SU-DHL-6 (cell line): Measurements from ENCODE around the gene MED15.

Experiments used
- EZH2phosphoT487 ChIP-seq: fragments of 200-600 bp; sonication (generic), shearing (Covaris generic); conservative IDR thresholded peaks from 2 replicates; pipeline ENCODE4 v1.6.1; 2018; ENCODE audit warnings: mild to moderate bottlenecking, antibody characterized with exemption, low read length, moderate library complexity, mixed read lengths
- TF ChIP-seq, protein P1 (sequence below): fragments of 200-600 bp; sonication (generic); IDR thresholded peaks from one replicate; pipeline ENCODE4 v1.5.1; 2017; ENCODE audit warnings: antibody characterized with exemption, mild to moderate bottlenecking, low read length, moderate library complexity; ENCODE audit not compliant: insufficient read depth, poor library complexity, severe bottlenecking

DNA sequence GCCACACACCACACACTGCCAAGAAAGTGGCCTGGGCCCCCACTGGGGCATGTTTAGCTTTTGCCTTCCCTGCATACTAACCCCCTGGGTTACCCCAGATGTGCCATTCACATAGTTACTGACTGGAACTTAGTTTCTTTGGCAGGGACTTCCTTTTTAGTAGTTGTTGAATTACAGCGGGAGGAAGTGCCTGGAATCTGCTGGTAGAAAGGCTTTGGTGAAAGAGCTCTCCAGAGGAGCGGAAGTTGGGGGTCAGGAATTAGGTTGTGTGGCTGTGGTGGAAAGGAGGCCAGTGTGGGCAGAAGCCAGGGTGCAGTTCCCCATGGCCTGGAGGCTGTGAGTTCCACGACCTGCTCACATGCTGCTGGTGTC, 69.0 kb downstream of the MED15 start:
- TF ChIP-seq EZH2phosphoT487 = no peak
- TF ChIP-seq, protein P1, sequence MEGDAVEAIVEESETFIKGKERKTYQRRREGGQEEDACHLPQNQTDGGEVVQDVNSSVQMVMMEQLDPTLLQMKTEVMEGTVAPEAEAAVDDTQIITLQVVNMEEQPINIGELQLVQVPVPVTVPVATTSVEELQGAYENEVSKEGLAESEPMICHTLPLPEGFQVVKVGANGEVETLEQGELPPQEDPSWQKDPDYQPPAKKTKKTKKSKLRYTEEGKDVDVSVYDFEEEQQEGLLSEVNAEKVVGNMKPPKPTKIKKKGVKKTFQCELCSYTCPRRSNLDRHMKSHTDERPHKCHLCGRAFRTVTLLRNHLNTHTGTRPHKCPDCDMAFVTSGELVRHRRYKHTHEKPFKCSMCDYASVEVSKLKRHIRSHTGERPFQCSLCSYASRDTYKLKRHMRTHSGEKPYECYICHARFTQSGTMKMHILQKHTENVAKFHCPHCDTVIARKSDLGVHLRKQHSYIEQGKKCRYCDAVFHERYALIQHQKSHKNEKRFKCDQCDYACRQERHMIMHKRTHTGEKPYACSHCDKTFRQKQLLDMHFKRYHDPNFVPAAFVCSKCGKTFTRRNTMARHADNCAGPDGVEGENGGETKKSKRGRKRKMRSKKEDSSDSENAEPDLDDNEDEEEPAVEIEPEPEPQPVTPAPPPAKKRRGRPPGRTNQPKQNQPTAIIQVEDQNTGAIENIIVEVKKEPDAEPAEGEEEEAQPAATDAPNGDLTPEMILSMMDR = no peak
